Vagina (tissue), 2 donors: ENCODE results near the gene SCTR.

Source experiments
- POLR2A ChIP-seq, 2 donors: fragments of 450-650 bp; IDR thresholded peaks; one replicate each; pipeline ENCODE4 v1.6.1; 2017; ENCODE audit warnings: antibody characterized with exemption in 2 of 2, mild to moderate bottlenecking in 2 of 2, moderate library complexity in 2 of 2
- POLR2AphosphoS5 ChIP-seq, 2 donors: sonication (generic); formaldehyde crosslinking; IDR thresholded peaks; one replicate each; pipeline ENCODE4 v1.9.0; 2017; ENCODE audit warnings: antibody characterized with exemption in 2 of 2, mild to moderate bottlenecking in 2 of 2, low read depth in 1 of 2; ENCODE audit not compliant: insufficient read depth in 1 of 2
- TF ChIP-seq, protein P1 (sequence below), 3 experiments: fragments of 450-650 bp in 2 of 3; fragments of 200-600 bp in 1 of 3; sonication (generic) in 1 of 3; IDR thresholded peaks; one replicate each; pipeline ENCODE4 v1.5.1; 2017 to 2019; ENCODE audit warnings: antibody characterized with exemption in 3 of 3, mild to moderate bottlenecking in 2 of 3, moderate library complexity in 2 of 3

DNA sequence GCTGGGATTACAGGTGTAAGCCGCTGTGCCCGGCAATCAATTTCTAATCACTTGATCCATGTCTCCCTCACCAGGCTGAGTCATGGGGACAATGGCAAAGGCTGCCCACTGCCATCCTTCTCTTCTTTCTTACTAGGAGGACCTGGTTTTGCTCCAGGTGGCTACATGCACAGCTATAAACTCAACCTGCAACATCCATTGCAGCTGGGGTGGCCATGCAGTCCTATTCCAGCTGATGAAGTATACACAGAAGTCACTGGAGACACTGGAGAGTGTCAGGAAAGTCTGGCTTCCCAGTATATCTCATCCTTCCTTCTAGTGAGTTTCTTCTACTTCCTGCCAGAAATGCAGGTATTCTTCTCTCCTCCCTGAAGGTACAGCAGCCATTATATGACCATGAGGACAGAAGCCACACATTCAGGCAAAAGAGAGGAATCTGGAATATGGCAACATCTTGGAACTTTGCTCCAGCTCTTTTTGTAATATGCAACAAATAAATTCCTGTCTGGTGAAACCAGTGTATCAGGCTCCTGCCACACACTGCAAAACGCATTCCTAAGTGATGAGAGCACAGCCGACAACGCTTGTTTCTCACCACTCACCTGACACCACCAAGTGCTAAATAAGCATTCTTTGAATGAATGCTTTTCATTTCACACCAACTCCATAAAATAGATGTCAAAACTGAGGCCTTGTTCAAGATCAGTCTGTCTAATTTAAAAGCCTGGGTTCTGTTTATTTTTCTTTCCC lies 32.3 kb downstream of the SCTR start:
- TF ChIP-seq, protein P1, sequence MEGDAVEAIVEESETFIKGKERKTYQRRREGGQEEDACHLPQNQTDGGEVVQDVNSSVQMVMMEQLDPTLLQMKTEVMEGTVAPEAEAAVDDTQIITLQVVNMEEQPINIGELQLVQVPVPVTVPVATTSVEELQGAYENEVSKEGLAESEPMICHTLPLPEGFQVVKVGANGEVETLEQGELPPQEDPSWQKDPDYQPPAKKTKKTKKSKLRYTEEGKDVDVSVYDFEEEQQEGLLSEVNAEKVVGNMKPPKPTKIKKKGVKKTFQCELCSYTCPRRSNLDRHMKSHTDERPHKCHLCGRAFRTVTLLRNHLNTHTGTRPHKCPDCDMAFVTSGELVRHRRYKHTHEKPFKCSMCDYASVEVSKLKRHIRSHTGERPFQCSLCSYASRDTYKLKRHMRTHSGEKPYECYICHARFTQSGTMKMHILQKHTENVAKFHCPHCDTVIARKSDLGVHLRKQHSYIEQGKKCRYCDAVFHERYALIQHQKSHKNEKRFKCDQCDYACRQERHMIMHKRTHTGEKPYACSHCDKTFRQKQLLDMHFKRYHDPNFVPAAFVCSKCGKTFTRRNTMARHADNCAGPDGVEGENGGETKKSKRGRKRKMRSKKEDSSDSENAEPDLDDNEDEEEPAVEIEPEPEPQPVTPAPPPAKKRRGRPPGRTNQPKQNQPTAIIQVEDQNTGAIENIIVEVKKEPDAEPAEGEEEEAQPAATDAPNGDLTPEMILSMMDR (IDR thresholded peaks at IDR 0.05), result no peak
- TF ChIP-seq POLR2AphosphoS5 (IDR thresholded peaks at IDR 0.05; ENCODE audit: insufficient read depth in 1 of 2, low read depth in 1 of 2), result peak in 1 of 2 donors; percentile 56
- TF ChIP-seq POLR2A (IDR thresholded peaks at IDR 0.05), result no peak
